NCI-H1105 treated with DMSO at 0.1 percent for 48 hours (cell line): ENCODE data around the gene C12orf57.
A peak's percentile ranks its signal among the peaks of the same experiment; 100 is the strongest.

Experiments
- DNase-seq: peaks from one replicate; lab custom pipeline; 2025; lab: John Stamatoyannopoulos, UW

Gene C12orf57

GRCh38 chr12:6953442-6954315 lies 9.9 kb downstream of the C12orf57 start:
- no peak for DNase-seq

- DNase-seq, result no peak
Observed at GRCh38 chr12:6954316-6955107, 10.7 kb downstream of the C12orf57 start.

- no peak for DNase-seq
Observed at GRCh38 chr12:6955108-6956020, 11.5 kb downstream of the C12orf57 start.

- no peak for DNase-seq
Observed at GRCh38 chr12:6956021-6956727, 12.4 kb downstream of the C12orf57 start.

GRCh38 chr12:6957151-6957701 lies 13.4 kb downstream of the C12orf57 start:
- no peak for DNase-seq

- DNase-seq, result no peak
Observed at GRCh38 chr12:6957741-6958608, 14.2 kb downstream of the C12orf57 start.

GRCh38 chr12:6958609-6959057 lies 14.8 kb downstream of the C12orf57 start:
- DNase-seq, result no peak

- DNase-seq, result no peak
Observed at GRCh38 chr12:6959058-6959804, 15.4 kb downstream of the C12orf57 start.

GRCh38 chr12:6959805-6960592 lies 16.2 kb downstream of the C12orf57 start:
- no peak for DNase-seq

GRCh38 chr12:6960593-6961277 lies 16.9 kb downstream of the C12orf57 start:
- DNase-seq, result no peak

- DNase-seq, result no peak
Observed at GRCh38 chr12:6961278-6961694, 17.5 kb downstream of the C12orf57 start.

- DNase-seq, result peak; percentile 89
Observed at GRCh38 chr12:6961695-6962284, 18.0 kb downstream of the C12orf57 start.

- peak; percentile 89 for DNase-seq
Observed at GRCh38 chr12:6962285-6963015, 18.6 kb downstream of the C12orf57 start.

GRCh38 chr12:6963016-6963731 lies 19.4 kb downstream of the C12orf57 start:
- DNase-seq, result peak; percentile 90

- peak; percentile 74 for DNase-seq
Observed at GRCh38 chr12:6963791-6964413, 20.1 kb downstream of the C12orf57 start.
